Measurements from ENCODE around the gene TMEM229B. TPM values are rescaled to one million over a fixed set of nuclear protein-coding genes. Genes with fewer than 3 reads are reported as not detected.
"Not testable (repeated sequence)": the region's sequence is repeated elsewhere in the genome, so short reads cannot be mapped to it uniquely, and the experiment has no call there.

Gene TMEM229B
- total RNA-seq, 2 experiments from 2014 or later: 20.0 to 20.9 TPM

GRCh38 chr14:67453575-67454300 is 34.8 kb downstream of the TMEM229B start:
- ATAC-seq (ENCODE audit: low read depth) (no peak), DNase-seq (no peak)
- H3K36me3 Mint-ChIP-seq: no peaks in the 10 kb centered on the region
- no peaks in the 10 kb centered on the region for H3K4me1 Mint-ChIP-seq
- H3K4me3 Mint-ChIP-seq: no peak overlapping the region
- peaks cover 8% of the 10 kb centered on the region for H3K27me3 Mint-ChIP-seq
- H3K27ac Mint-ChIP-seq: no peak overlapping the region
- POLR2A ChIA-PET: interaction anchor here (0.6 kb wide), 1 partner anchor 21 kb away, joined by 3 read pairs; no protein-coding TSS in a partner anchor
- H3K9me3 Mint-ChIP-seq: peaks cover 7% of the 10 kb centered on the region

- H3K27ac Mint-ChIP-seq; POLR2A ChIA-PET; H3K27me3 Mint-ChIP-seq; H3K4me3 Mint-ChIP-seq; H3K36me3 Mint-ChIP-seq; ATAC-seq (ENCODE audit: low read depth); DNase-seq; H3K4me1 Mint-ChIP-seq; H3K9me3 Mint-ChIP-seq: not testable (repeated sequence)
Observed at GRCh38 chr14:67451667-67452066, 36.9 kb downstream of the TMEM229B start.

GRCh38 chr14:67449096-67449495 is 39.4 kb downstream of the TMEM229B start:
- ATAC-seq (ENCODE audit: low read depth) (no peak), DNase-seq (no peak)
- POLR2A ChIA-PET: no interaction called here
- Mint-ChIP-seq H3K27ac (no peak overlapping the region), H3K4me3 (no peak overlapping the region), H3K4me1 (no peaks in the 10 kb centered on the region), H3K9me3 (peaks cover 7% of the 10 kb centered on the region), H3K36me3 (no peaks in the 10 kb centered on the region), H3K27me3 (peaks cover 24% of the 10 kb centered on the region)

GRCh38 chr14:67447033-67447381 is 41.5 kb downstream of the TMEM229B start:
- Mint-ChIP-seq H3K4me3 (no peak overlapping the region), H3K27ac (no peak overlapping the region), H3K27me3 (peaks cover 37% of the 10 kb centered on the region), H3K4me1 (no peaks in the 10 kb centered on the region), H3K9me3 (peaks cover 7% of the 10 kb centered on the region), H3K36me3 (no peaks in the 10 kb centered on the region)
- POLR2A ChIA-PET: no interaction called here
- ATAC-seq (ENCODE audit: low read depth) (no peak), DNase-seq (no peak)

GRCh38 chr14:67446371-67447032 is 42.0 kb downstream of the TMEM229B start:
- POLR2A ChIA-PET: no interaction called here
- no peaks in the 10 kb centered on the region for H3K36me3 Mint-ChIP-seq
- H3K4me1 Mint-ChIP-seq: no peaks in the 10 kb centered on the region
- no peak for DNase-seq
- no peak overlapping the region for H3K27ac Mint-ChIP-seq
- no peak for ATAC-seq (ENCODE audit: low read depth)
- peaks cover 37% of the 10 kb centered on the region for H3K27me3 Mint-ChIP-seq
- H3K9me3 Mint-ChIP-seq: peaks cover 7% of the 10 kb centered on the region
- H3K4me3 Mint-ChIP-seq: no peak overlapping the region

- no peak for DNase-seq
- POLR2A ChIA-PET: no interaction called here
- Mint-ChIP-seq H3K4me1 (no peaks in the 10 kb centered on the region), H3K36me3 (no peaks in the 10 kb centered on the region), H3K27ac (no peak overlapping the region), H3K9me3 (no peaks in the 10 kb centered on the region), H3K27me3 (peaks cover 42% of the 10 kb centered on the region), H3K4me3 (no peak overlapping the region)
- no peak for ATAC-seq (ENCODE audit: low read depth)
Observed at GRCh38 chr14:67444395-67444794, 44.1 kb downstream of the TMEM229B start.

GRCh38 chr14:67442139-67442906 is 46.2 kb downstream of the TMEM229B start:
- Mint-ChIP-seq H3K4me1 (no peaks in the 10 kb centered on the region), H3K4me3 (no peak overlapping the region), H3K27me3 (peaks cover 42% of the 10 kb centered on the region), H3K36me3 (no peaks in the 10 kb centered on the region), H3K9me3 (no peaks in the 10 kb centered on the region), H3K27ac (no peak overlapping the region)
- DNase-seq: no peak
- no peak for ATAC-seq (ENCODE audit: low read depth)
- POLR2A ChIA-PET: no interaction called here

- POLR2A ChIA-PET: no interaction called here
- peaks cover 39% of the 10 kb centered on the region for H3K27me3 Mint-ChIP-seq
- ATAC-seq (ENCODE audit: low read depth) (no peak), DNase-seq (no peak)
- H3K36me3 Mint-ChIP-seq: no peaks in the 10 kb centered on the region
- no peaks in the 10 kb centered on the region for H3K4me1 Mint-ChIP-seq
- H3K4me3 Mint-ChIP-seq: no peak overlapping the region
- H3K9me3 Mint-ChIP-seq: no peaks in the 10 kb centered on the region
- H3K27ac Mint-ChIP-seq: no peak overlapping the region
Observed at GRCh38 chr14:67441672-67442071, 46.8 kb downstream of the TMEM229B start.

GRCh38 chr14:67441256-67441655 is 47.3 kb downstream of the TMEM229B start:
- Mint-ChIP-seq H3K36me3 (no peaks in the 10 kb centered on the region), H3K4me3 (no peak overlapping the region), H3K27me3 (peaks cover 37% of the 10 kb centered on the region), H3K27ac (no peak overlapping the region), H3K4me1 (no peaks in the 10 kb centered on the region), H3K9me3 (no peaks in the 10 kb centered on the region)
- no peak for ATAC-seq (ENCODE audit: low read depth)
- POLR2A ChIA-PET: no interaction called here
- DNase-seq: no peak

GRCh38 chr14:67440513-67440912 is 48.0 kb downstream of the TMEM229B start:
- DNase-seq: no peak
- Mint-ChIP-seq H3K9me3 (no peaks in the 10 kb centered on the region), H3K4me3 (no peak overlapping the region), H3K27me3 (peaks cover 32% of the 10 kb centered on the region), H3K27ac (no peak overlapping the region), H3K4me1 (no peaks in the 10 kb centered on the region), H3K36me3 (no peaks in the 10 kb centered on the region)
- POLR2A ChIA-PET: no interaction called here
- no peak for ATAC-seq (ENCODE audit: low read depth)

GRCh38 chr14:67438969-67439368 is 49.6 kb downstream of the TMEM229B start:
- POLR2A ChIA-PET: no interaction called here
- H3K4me3 Mint-ChIP-seq: no peak overlapping the region
- DNase-seq: no peak

GRCh38 chr14:67436006-67436866 is 52.3 kb downstream of the TMEM229B start:
- Mint-ChIP-seq H3K9me3 (no peaks in the 10 kb centered on the region), H3K27me3 (peaks cover 23% of the 10 kb centered on the region), H3K4me3 (no peak overlapping the region), H3K36me3 (no peaks in the 10 kb centered on the region), H3K27ac (no peak overlapping the region), H3K4me1 (no peaks in the 10 kb centered on the region)
- ATAC-seq (ENCODE audit: low read depth): no peak
- POLR2A ChIA-PET: interaction anchor here (0.7 kb wide), 1 partner anchor 127 kb away, joined by 3 read pairs; no protein-coding TSS in a partner anchor
- no peak for DNase-seq

More at GRCh38 chr14:67438969-67439368, 49.6 kb downstream of the TMEM229B start:
- Mint-ChIP-seq H3K27ac (no peak overlapping the region), H3K27me3 (peaks cover 33% of the 10 kb centered on the region), H3K36me3 (no peaks in the 10 kb centered on the region), H3K9me3 (no peaks in the 10 kb centered on the region), H3K4me1 (no peaks in the 10 kb centered on the region)
- ATAC-seq (ENCODE audit: low read depth): no peak

GRCh38 chr14:67435603-67436002 is 52.9 kb downstream of the TMEM229B start:
- Mint-ChIP-seq H3K4me1 (no peaks in the 10 kb centered on the region), H3K9me3 (no peaks in the 10 kb centered on the region), H3K27me3 (peaks cover 23% of the 10 kb centered on the region), H3K4me3 (no peak overlapping the region), H3K36me3 (no peaks in the 10 kb centered on the region), H3K27ac (no peak overlapping the region)
- DNase-seq (no peak), ATAC-seq (ENCODE audit: low read depth) (no peak)
- POLR2A ChIA-PET: no interaction called here
